ENCODE data around the gene TRIL. TPM values are rescaled to one million over a fixed set of nuclear protein-coding genes. Genes with fewer than 3 reads are reported as not detected.

The TRIL gene
- total and polyA plus RNA-seq, 9 of the 15 experiments (the other 6 are each of a cell fraction or from before 2014, with no cell fraction given): not detected

DNA sequence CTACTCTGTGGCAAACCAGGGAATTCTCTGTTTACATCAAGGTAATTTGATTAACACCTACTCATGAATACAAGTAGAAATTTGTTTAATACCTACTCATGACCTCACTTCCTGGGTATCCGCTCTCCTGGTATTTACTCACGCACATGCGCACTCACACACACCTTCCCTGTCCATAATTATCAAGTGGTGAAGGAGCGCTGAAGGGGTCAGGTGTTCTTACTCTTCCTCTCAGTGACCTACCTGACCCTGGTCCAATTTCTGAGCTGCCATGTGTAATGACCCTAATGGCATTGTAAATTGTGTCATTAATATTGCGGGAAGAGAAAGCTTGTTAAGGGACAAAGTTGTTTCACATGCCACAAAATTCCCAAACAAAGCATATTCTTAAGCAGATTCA lies 41.3 kb upstream of the TRIL start:
- no peaks in the 10 kb centered on the region for H3K4me1 ChIP-seq (replicated peaks in 1 of 2; ENCODE audit: control insufficient read depth in 2 of 2, insufficient read depth in 2 of 2, low read length in 2 of 2)
- no peaks in the 10 kb centered on the region for H4K20me1 ChIP-seq (replicated peaks; ENCODE audit: control insufficient read depth, insufficient read depth, low read length)
- DNase-seq (ENCODE audit: extremely low read depth in 1 of 4, low spot score in 3 of 4): no peak
- ChIA-PET CTCF (ENCODE audit: low intra/inter-chr PET ratio) (no interaction called here), POLR2A (no interaction called here)
- no peak for TF ChIP-seq HIVEP1 (CRISPR knock-in tag; IDR thresholded peaks at IDR 0.05)
- TF ChIP-seq NRF1 (conservative IDR thresholded peaks at IDR 0.05 in 1 of 2, IDR thresholded peaks at IDR 0.05 in 1 of 2): peak in 1 of 2 experiments; percentile 25; a peak in 1 of 4 replicates
- H3K4me2 ChIP-seq (ENCODE audit: insufficient read depth, low read length): no peak overlapping the region
- H3K36me3 ChIP-seq (ENCODE audit: control insufficient read depth, insufficient read depth, low read length): no peaks in the 10 kb centered on the region
- WGBS (ENCODE audit: insufficient coverage, low coverage, missing lambda C conversion rate): 39% methylated on average over 5 of the region's 5 CpGs
- in situ Hi-C loops (cut with MboI) (no loop called here), intact Hi-C loops (cut with micrococcal nuclease) (no loop called here)
- H3K9me1 ChIP-seq (ENCODE audit: control insufficient read depth, insufficient read depth, low read length): no peaks in the 10 kb centered on the region
- H3K9ac ChIP-seq (ENCODE audit: insufficient read depth in 1 of 2, low read depth in 2 of 2, low read length in 2 of 2): no peak overlapping the region
- no TSS peak for BruUV-seq (replicated peaks)
- 0 out of 5 replicates have a peak, but pooled peaks cover 0 to 5% of the 10 kb centered on the region in 2 experiments for H3K27me3 ChIP-seq (ENCODE audit: control insufficient read depth in 2 of 2, insufficient read depth in 2 of 2, low read length in 2 of 2)
- FAIRE-seq: no peak
- H3K4me3 ChIP-seq: no peak overlapping the region
- H3K9me3 ChIP-seq (replicated peaks; ENCODE audit: control insufficient read depth, insufficient read depth, low read depth, low read length): no peaks in the 10 kb centered on the region
- no peak for ATAC-seq
- H3K27ac ChIP-seq (ENCODE audit: extremely low read depth, low read depth, low read length): no peak overlapping the region
- no peaks in the 10 kb centered on the region for H3K79me2 ChIP-seq (ENCODE audit: control insufficient read depth, insufficient read depth, low read length)
- no peak overlapping the region for H2AFZ ChIP-seq (ENCODE audit: low read depth, low read length)

DNA sequence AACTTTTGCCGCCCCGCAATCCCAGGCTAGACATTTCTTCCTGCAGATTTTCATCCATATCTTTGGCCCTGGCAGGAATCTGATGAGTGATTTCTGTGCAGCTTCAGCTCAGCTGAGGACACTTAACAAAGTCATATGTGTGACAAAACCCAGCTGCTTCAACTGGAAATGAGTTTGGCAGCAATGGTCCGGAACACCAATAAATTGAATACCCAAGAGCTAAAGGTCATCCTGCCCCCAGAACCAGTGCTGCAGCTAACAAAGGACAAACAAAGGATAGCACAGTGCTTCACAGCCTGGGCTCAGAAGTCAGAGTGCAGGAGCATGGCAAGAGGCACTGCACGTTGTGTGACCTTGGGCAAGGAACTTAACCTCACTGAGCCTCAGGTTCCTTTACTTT lies 40.0 kb upstream of the TRIL start:
- Histone ChIP-seq H3K4me3 (no peak overlapping the region), H3K79me2 (ENCODE audit: control insufficient read depth, insufficient read depth, low read length) (no peaks in the 10 kb centered on the region), H3K9ac (ENCODE audit: insufficient read depth in 1 of 2, low read depth in 2 of 2, low read length in 2 of 2) (no peak overlapping the region), H3K9me1 (ENCODE audit: control insufficient read depth, insufficient read depth, low read length) (no peaks in the 10 kb centered on the region), H3K4me2 (ENCODE audit: insufficient read depth, low read length) (no peak overlapping the region), H3K27ac (ENCODE audit: extremely low read depth, low read depth, low read length) (no peak overlapping the region), H3K9me3 (replicated peaks; ENCODE audit: control insufficient read depth, insufficient read depth, low read depth, low read length) (no peaks in the 10 kb centered on the region), H3K36me3 (ENCODE audit: control insufficient read depth, insufficient read depth, low read length) (no peaks in the 10 kb centered on the region), H4K20me1 (replicated peaks; ENCODE audit: control insufficient read depth, insufficient read depth, low read length) (no peaks in the 10 kb centered on the region), H3K27me3 (ENCODE audit: control insufficient read depth in 2 of 2, insufficient read depth in 2 of 2, low read length in 2 of 2) (0 out of 5 replicates have a peak, but pooled peaks cover 0 to 5% of the 10 kb centered on the region in 2 experiments), H3K4me1 (replicated peaks in 1 of 2; ENCODE audit: control insufficient read depth in 2 of 2, insufficient read depth in 2 of 2, low read length in 2 of 2) (no peaks in the 10 kb centered on the region), H2AFZ (ENCODE audit: low read depth, low read length) (no peak overlapping the region)
- DNase-seq (ENCODE audit: extremely low read depth in 1 of 4, low spot score in 3 of 4) (no peak), FAIRE-seq (no peak), ATAC-seq (no peak)
- TF ChIP-seq ZNF232 (CRISPR knock-in tag; IDR thresholded peaks at IDR 0.05) (no peak), RFX5 (IDR thresholded peaks at IDR 0.05; ENCODE audit: low read depth, low read length) (no peak), TRIM28 (IDR thresholded peaks at IDR 0.05) (no peak), ZBTB17 (CRISPR knock-in tag; IDR thresholded peaks at IDR 0.05) (no peak), JUND (IDR thresholded peaks at IDR 0.05; ENCODE audit: borderline replicate concordance, low read depth, low read length) (no peak), JUND (tag; IDR thresholded peaks at IDR 0.05; ENCODE audit: borderline replicate concordance, low read depth, low read length) (no peak)
- TF ChIP-seq, protein P1, sequence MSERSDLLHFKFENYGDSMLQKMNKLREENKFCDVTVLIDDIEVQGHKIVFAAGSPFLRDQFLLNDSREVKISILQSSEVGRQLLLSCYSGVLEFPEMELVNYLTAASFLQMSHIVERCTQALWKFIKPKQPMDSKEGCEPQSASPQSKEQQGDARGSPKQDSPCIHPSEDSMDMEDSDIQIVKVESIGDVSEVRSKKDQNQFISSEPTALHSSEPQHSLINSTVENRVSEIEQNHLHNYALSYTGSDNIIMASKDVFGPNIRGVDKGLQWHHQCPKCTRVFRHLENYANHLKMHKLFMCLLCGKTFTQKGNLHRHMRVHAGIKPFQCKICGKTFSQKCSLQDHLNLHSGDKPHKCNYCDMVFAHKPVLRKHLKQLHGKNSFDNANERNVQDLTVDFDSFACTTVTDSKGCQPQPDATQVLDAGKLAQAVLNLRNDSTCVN (CRISPR knock-in tag; IDR thresholded peaks at IDR 0.05): no peak
- in situ Hi-C loops (cut with MboI): no loop called here
- WGBS (ENCODE audit: insufficient coverage, low coverage, missing lambda C conversion rate): 20% methylated on average over 4 of the region's 4 CpGs
- BruUV-seq (replicated peaks): no TSS peak
- intact Hi-C loops (cut with micrococcal nuclease): no loop called here
- CTCF ChIA-PET (ENCODE audit: low intra/inter-chr PET ratio): no interaction called here
- POLR2A ChIA-PET: no interaction called here

Measured in K562 (cell line).